Coronary artery (tissue), 2 donors: ENCODE measurements around the gene ISY1.
"Not testable (repeated sequence)": the region's sequence is repeated elsewhere in the genome, so short reads cannot be mapped to it uniquely, and the experiment has no call there.

Experiments
- DNase-seq: peaks from one replicate; pipeline ENCODE4 v3.0.0-alpha.2; 2017; ENCODE audit warnings: low spot score
- H3K27ac ChIP-seq, 2 donors: fragments of 200-600 bp; sonication (generic); one replicate each; pipeline ENCODE4 v1.5.1; 2016 to 2019
- H3K4me3 ChIP-seq: fragments of 200-600 bp; sonication (generic); 2 replicates; pipeline ENCODE4 v1.5.1; 2016; ENCODE audit warnings: mild to moderate bottlenecking, moderate library complexity
- CTCF ChIP-seq: fragments of 200-600 bp; sonication (generic); IDR thresholded peaks from one replicate; pipeline ENCODE4 v1.5.1; 2019; ENCODE audit warnings: antibody characterized with exemption

The ISY1 gene

GRCh38 chr3:129095285-129095684, 65.6 kb downstream of the ISY1 start:
- TF ChIP-seq CTCF, result no peak
- no peak overlapping the region for H3K4me3 ChIP-seq
- H3K27ac ChIP-seq, result no peak overlapping the region
- DNase-seq, result no peak

DNA sequence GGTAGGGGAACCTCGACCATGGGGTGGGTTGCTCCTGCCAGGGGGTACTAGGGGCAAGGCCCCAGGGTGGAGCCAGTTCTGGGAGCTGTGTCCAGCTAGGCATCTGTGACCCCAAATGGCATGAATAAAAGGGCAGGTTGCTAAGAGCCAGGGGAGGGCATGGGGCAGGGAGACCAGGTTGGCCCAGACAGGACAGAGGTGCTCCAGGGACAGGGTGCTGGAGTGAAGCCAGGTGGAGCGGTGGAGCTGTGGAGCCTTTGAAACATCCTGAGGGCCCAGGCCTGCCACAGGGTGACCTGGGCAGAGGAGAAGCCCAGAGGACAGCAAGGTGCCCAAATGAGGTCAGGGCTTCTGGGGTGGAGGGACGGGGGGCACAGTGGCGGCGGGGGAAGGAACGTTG, 72.6 kb downstream of the ISY1 start:
- H3K4me3 ChIP-seq, H3K27ac ChIP-seq, DNase-seq: not testable (repeated sequence)

DNA sequence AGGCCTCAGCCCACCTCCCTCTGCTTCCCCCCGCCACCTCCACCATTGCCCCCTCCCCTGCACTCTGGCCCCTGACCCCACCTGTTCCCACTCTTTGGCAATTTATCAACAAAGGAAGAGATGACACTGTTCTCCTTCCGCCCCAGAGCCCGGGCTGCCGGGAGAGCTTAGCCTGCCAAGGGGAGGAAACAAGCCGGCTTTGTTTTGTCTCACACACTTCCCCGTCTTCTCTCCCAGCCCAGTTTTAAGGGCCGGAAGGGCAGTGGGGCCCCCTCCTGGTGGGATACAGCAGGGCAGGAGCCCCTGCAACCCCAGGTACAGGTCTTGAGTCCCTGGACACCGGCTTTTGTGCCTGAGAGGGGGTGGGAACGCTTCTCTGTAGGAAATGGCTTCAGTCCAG, 73.0 kb downstream of the ISY1 start:
- peak overlapping the region; percentile 44 for H3K4me3 ChIP-seq
- DNase-seq, result not testable (repeated sequence)

GRCh38 chr3:129087138-129087702, 73.6 kb downstream of the ISY1 start:
- peak; percentile 85 for DNase-seq
- no peak for TF ChIP-seq CTCF
- H3K27ac ChIP-seq, result peak overlapping the region; percentile 68 to 96
- peak overlapping the region; percentile 31 for H3K4me3 ChIP-seq

More for the DNA sequence above, 73.0 kb downstream of the ISY1 start:
- H3K27ac ChIP-seq, result peak overlapping the region in 1 of 2 donors; percentile 78

DNA sequence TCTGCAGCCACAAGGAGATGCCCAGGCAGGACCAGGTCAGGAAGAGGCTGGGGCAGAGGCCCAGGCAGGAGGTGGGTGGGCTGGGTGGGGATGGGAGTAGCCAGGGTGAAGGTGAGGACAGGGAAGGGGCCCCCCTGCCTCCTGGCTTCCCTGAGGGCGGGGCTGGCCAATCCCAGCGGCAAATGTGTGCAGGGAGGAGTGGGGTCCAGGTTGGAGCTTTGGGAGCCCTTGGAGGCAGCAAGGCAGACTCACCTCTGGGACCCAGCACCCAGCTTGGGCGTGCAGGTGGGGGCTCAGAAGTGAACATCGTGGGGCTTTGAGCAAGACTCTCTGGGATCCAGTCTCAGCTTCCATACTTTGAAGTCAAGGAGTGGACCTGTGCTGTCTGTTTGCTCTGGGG, 75.0 kb downstream of the ISY1 start:
- DNase-seq, result no peak
- Histone ChIP-seq H3K4me3 (no peak overlapping the region), H3K27ac (peak overlapping the region in 1 of 2 donors; percentile 96)
- no peak for TF ChIP-seq CTCF

GRCh38 chr3:129085165-129085715, 75.6 kb downstream of the ISY1 start:
- TF ChIP-seq CTCF, result no peak
- Histone ChIP-seq H3K4me3 (no peak overlapping the region), H3K27ac (peak overlapping the region in 1 of 2 donors; percentile 96)
- no peak for DNase-seq

DNA sequence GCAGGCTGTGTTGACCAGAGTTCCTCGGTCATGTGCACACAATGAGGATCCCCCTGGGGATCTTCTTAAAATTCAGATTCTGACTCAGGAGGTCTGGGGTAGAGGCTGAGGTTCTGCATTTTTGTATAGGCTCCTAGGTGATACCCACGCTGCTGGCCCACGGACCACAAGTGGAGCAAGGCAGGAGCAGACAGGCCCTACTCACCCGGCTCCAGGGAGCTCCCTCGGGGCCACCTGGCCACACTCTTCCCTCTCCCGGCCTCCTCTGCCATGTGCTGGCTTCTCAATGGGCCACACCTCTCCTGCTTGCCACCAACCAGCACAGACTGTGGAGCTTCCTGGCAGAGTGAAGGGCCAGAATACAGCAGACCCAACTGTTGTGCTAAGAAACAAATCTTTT, 76.4 kb downstream of the ISY1 start:
- Histone ChIP-seq H3K4me3 (no peak overlapping the region), H3K27ac (no peak overlapping the region)
- no peak for DNase-seq
- TF ChIP-seq CTCF, result no peak

- Histone ChIP-seq H3K27ac (no peak overlapping the region), H3K4me3 (no peak overlapping the region)
- no peak for DNase-seq
- no peak for TF ChIP-seq CTCF
These were observed 78.8 kb downstream of the ISY1 start for GRCh38 chr3:129082026-129082425.
